Testis (tissue), 2 donors: ENCODE measurements around the gene XG.

Experiments used
- POLR2A ChIP-seq: fragments of 450-650 bp; IDR thresholded peaks from one replicate; pipeline ENCODE4 v1.6.1; 2017; ENCODE audit warnings: antibody characterized with exemption, mild to moderate bottlenecking, moderate library complexity
- TF ChIP-seq, protein P1 (sequence below), 3 experiments: fragments of 450-650 bp in 2 of 3; fragments of 200-600 bp in 1 of 3; sonication (generic) in 1 of 3; IDR thresholded peaks; one replicate each; pipeline ENCODE4 v1.5.1; 2016 to 2019; ENCODE audit warnings: antibody characterized with exemption in 3 of 3, mild to moderate bottlenecking in 2 of 3, moderate library complexity in 1 of 3

DNA sequence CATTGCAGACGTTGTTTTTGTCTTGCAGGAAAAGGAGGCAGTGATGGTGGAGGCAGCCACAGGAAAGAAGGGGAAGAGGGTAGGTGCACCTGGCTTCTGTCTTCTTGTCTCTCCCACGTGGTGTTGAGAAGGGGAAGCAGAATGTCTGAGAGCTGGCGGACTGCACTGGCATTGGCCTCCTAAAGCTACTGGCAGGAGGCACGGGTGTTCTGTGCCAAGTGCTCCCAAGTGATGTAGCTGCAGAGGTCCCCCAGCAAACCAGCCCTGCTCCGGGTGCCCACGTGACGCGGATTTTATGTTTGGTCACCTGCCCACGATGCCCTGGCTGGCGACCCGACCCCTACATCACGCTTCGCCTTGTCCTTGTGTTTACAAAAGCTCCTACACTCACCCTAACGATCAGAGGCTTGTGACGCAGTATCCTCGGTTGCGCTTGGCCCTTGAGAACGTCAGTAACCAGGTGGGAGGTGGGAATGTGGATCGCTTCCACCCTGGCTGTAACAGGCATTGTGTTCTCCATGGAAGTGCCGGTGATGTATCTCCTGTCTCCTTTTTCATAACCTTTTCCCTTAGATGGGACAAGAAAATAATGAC, 28.5 kb upstream of the XG start:
- TF ChIP-seq, protein P1, sequence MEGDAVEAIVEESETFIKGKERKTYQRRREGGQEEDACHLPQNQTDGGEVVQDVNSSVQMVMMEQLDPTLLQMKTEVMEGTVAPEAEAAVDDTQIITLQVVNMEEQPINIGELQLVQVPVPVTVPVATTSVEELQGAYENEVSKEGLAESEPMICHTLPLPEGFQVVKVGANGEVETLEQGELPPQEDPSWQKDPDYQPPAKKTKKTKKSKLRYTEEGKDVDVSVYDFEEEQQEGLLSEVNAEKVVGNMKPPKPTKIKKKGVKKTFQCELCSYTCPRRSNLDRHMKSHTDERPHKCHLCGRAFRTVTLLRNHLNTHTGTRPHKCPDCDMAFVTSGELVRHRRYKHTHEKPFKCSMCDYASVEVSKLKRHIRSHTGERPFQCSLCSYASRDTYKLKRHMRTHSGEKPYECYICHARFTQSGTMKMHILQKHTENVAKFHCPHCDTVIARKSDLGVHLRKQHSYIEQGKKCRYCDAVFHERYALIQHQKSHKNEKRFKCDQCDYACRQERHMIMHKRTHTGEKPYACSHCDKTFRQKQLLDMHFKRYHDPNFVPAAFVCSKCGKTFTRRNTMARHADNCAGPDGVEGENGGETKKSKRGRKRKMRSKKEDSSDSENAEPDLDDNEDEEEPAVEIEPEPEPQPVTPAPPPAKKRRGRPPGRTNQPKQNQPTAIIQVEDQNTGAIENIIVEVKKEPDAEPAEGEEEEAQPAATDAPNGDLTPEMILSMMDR (IDR thresholded peaks at IDR 0.05) = no peak
- no peak for TF ChIP-seq POLR2A
